Measurements from ENCODE around the gene IL1A. TPM values are rescaled to one million over a fixed set of nuclear protein-coding genes. Genes with fewer than 3 reads are reported as not detected.
"Not testable (repeated sequence)": the region's sequence is repeated elsewhere in the genome, so short reads cannot be mapped to it uniquely, and the experiment has no call there.

IL1A gene, protein sequence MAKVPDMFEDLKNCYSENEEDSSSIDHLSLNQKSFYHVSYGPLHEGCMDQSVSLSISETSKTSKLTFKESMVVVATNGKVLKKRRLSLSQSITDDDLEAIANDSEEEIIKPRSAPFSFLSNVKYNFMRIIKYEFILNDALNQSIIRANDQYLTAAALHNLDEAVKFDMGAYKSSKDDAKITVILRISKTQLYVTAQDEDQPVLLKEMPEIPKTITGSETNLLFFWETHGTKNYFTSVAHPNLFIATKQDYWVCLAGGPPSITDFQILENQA
- 1 to 10 TPM in 1 of 2 donors, under 1 TPM in 1; 0.49 to 2.0 TPM for total RNA-seq

DNA sequence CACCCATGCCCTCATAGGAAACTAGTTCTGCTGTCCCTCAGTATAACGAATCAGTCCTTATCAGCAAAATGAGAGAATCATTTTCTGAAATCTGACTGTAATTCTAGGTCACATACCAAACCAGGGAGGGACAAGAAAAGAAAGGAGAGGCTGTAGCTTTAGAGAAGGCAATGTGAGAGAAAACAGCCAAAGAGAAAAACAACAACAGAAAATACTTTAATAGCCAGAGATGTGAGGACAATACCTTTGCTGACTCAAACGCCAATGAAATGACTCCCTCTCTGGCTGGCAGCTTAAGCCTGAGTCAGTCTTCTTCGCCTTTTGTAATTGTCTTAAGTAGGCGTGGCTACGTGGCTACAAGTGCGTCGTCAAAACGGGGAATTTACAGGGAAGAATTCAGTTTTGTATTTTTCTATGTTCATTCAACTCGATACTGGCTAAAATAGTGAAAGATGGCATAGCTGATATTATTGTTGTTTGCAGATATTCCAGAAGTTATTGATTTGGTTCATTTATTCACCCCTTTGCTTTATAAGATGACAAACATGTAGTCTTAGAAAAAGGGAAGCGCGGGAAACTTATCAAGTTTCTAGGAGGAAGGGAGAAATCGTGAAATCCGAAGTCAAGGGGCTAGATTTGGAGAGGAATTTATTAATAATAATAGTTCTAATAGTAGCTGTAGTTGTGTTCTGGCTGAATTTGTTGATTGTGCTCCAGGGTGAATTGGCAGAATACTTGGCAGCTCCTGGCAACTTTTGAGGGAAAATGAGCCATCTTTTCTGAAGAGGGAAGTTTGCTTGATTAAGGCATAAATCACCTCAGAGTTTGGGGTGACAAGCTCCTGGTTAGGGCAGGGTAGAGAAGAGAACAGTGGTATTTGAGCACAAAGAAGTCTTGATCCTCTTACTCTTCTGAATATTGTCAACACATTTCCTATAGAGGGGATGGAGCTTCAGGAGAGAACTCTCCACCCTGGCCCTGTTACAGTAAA, at the start of gene IL1A:
IL1A (minus strand) TSS at position 295 of the 991 bp plus-strand sequence. CDS start 723 bp downstream, outside the sequence.
- no peak for DNase-seq (ENCODE audit: low spot score in 2 of 2)
- no peak within 1 kb of the TSS for H3K27ac Mint-ChIP-seq
- H3K9me3 Mint-ChIP-seq = no peaks in the 10 kb centered on the region
- no peaks in the 10 kb centered on the region for H3K36me3 Mint-ChIP-seq
- ATAC-seq = peak; percentile 39 to 40

DNA sequence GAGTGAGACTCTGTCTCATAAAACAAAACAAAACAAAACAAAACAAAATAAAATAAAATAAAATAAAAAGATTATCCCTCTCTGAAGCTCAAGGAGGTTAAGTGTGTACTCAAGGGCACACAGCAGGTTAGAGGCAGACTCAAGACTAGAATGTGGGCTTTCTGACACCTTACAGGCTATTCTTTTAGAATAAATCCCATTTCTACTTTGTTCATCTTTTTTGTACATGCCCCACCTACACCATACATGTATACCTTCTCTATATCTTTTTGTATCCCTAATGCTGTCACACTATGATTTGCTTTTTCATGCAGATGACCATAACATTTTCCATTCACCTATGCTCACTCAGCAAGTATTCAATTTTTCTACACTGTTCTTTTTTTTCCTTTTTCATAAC, 49.7 kb upstream of the IL1A start:
- Mint-ChIP-seq H3K9me3 (no peaks in the 10 kb centered on the region), H3K27ac (no peak overlapping the region), H3K36me3 (no peaks in the 10 kb centered on the region)
- no peak for ATAC-seq
- DNase-seq (ENCODE audit: low spot score in 2 of 2) = no peak

DNA sequence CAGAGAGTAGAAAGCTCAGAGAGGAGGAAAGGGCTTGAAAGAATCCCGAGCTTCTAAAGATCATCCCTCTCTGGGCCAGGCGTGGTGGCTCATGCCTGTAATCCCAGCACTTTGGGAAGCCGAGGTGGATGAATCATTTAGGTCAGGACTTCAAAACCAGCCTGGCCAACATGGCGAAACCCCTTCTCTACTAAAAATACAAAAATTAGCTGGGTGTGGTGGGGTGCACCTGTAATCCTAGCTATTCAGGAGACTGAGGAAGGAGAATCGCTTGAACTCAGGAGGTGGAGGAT, 49.3 kb upstream of the IL1A start:
- not testable (repeated sequence) for H3K27ac Mint-ChIP-seq; ATAC-seq; H3K36me3 Mint-ChIP-seq; H3K9me3 Mint-ChIP-seq; DNase-seq (ENCODE audit: low spot score in 2 of 2)

DNA sequence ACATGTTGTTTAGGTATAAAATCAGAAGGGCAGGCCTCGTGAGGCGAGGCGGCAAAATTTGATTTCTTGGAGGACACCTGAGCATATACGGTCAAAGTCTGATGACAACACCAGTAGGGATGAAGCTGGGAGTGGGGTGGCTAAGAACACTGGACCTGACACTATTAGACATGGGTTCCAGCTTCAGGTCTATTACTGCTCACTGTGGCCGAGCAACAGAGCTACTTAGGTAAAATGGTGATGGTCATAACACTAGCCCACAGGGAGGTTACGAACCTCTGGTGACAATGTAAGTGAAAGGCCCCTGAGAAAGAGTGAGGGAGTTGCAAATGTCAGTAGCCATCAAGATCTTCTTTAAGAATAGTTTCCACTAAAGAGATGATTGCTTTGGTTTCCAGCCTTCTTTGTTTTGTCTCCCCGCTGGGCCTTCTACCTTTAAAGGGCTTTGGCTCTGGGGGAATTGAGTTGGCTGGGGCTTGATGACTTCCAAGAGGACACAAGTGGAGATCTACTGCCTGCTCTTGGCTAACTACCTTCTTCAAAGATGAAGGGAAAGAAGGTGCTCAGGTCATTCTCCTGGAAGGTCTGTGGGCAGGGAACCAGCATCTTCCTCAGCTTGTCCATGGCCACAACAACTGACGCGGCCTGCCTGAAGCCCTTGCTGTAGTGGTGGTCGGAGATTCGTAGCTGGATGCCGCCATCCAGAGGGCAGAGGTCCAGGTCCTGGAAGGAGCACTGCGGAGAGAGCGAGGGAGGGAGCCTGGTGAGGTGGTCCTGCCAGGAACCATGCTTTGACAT, 48.7 kb upstream of the IL1A start:
- no peaks in the 10 kb centered on the region for H3K36me3 Mint-ChIP-seq
- no peaks in the 10 kb centered on the region for H3K9me3 Mint-ChIP-seq
- DNase-seq (ENCODE audit: low spot score in 2 of 2) (no peak), ATAC-seq (no peak)
- no peak overlapping the region for H3K27ac Mint-ChIP-seq

DNA sequence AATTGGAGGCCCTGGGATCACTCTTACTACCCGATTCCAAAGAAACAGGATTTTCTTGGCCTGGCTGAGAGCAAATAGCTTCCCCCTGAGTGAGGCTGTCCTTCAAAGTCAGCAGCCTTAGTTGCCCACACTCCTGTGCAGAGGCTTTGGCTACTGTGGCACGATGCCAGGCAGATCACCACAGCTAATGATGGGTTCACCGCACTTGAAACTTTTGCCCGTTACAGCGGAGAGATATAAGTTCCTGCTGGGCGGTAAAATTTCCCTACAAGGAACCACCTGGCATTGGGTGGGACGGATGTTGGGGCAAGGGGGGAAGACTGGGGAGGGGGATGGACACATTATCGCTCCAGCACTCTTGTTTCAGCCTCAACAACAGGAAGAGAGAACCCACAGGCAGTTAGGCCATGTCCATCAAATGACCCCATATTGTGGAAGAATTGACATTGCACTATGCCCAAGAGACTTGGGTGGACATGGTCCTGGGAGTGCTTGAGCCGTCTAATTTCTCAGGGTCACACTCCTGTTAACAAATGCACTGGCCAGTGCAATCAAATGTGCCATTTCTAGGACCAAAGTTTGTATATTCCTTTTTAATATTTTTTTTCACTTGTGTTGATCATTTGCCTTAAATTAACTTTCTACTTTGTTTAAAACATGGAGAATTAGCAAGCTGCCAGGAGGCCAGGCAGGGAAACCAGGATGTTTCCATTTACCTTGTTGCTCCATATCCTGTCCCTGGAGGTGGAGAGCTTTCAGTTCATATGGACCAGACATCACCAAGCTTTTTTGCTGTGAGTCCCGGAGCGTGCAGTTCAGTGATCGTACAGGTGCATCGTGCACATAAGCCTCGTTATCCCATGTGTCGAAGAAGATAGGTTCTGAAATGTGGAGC, 47.9 kb upstream of the IL1A start:
- H3K9me3 Mint-ChIP-seq = no peaks in the 10 kb centered on the region
- DNase-seq (ENCODE audit: low spot score in 2 of 2) = no peak
- H3K27ac Mint-ChIP-seq = no peak overlapping the region
- H3K36me3 Mint-ChIP-seq = no peaks in the 10 kb centered on the region
- ATAC-seq = no peak

DNA sequence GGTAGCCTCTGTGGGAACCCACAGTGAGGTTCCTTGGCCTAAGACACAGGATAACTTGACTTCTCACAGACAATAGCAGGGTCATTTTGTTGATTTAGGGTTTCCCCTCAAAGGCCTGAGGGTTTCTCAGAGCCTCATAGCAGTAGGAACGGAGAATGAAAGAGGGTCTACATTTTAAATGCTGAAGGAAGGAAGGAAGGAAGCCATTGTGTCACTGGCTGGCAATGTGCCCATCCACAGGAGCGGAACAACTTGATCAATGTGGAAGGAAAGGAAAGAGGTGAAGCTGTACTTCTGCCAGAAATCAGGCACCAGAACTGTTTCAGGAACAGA, 47.2 kb upstream of the IL1A start:
- H3K9me3 Mint-ChIP-seq = no peaks in the 10 kb centered on the region
- ATAC-seq (no peak), DNase-seq (ENCODE audit: low spot score in 2 of 2) (no peak)
- no peak overlapping the region for H3K27ac Mint-ChIP-seq
- H3K36me3 Mint-ChIP-seq = no peaks in the 10 kb centered on the region

DNA sequence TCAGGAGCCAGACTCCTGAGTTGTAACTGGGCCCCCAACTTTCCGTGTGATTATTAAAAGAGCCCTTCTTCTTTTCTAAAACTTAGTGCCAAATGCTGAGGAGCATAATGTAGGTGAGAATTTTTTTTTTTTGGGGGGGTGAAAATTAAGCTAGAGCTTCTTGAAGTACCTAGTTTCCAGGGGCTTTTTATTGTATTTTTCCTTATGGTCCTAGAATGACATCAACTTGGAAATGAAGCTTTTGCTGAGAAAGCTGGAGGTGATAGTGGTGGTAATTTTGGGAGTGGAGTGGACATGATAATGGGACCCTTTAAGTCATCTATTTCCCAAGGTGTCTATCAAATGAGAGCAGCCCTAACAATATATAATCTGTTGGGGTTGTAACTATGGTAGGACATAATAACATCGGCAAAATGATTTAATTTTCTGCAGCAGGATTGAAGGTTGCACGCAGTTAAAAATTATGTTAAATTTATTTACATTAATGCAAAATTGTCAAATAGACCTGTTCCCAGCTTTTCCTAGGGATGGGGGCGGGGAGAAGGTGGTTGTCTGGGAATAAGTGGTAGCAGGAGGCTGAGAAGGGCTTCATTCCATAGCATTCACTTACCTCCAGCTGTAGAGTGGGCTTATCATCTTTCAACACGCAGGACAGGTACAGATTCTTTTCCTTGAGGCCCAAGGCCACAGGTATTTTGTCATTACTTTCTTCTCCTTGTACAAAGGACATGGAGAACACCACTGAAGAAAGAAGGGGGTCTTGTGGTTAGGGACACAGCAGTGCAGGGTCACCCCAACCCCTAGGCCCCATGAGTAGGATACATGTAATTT, 46.6 kb upstream of the IL1A start:
- ATAC-seq = no peak
- Mint-ChIP-seq H3K27ac (no peak overlapping the region), H3K36me3 (no peaks in the 10 kb centered on the region), H3K9me3 (no peaks in the 10 kb centered on the region)
- DNase-seq (ENCODE audit: low spot score in 2 of 2) = no peak

DNA sequence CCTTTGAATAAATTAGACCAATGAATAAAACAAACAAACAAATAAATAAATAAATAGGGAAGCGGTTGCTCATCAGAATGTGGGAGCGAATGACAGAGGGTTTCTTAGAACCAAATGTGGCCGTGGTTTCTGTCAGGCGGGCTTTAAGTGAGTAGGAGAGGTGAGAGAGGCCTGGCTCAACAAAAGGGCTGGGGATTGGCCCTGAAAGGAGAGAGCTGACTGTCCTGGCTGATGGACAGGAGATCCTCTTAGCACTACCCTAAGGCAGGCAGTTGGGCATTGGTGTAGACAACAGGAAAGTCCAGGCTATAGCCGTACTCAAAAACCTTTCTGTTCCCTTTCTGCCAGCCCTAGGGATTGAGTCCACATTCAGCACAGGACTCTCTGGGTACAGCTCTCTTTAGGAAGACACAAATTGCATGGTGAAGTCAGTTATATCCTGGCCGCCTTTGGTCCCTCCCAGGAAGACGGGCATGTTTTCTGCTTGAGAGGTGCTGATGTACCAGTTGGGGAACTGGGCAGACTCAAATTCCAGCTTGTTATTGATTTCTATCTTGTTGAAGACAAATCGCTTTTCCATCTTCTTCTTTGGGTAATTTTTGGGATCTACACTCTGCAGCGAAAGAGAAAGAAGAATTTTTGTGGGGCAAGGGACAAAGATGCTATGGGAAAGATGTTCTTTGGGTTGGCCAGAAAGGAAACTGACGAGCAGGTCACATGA, 45.8 kb upstream of the IL1A start:
- Mint-ChIP-seq H3K27ac (no peak overlapping the region), H3K36me3 (no peaks in the 10 kb centered on the region), H3K9me3 (no peaks in the 10 kb centered on the region)
- DNase-seq (ENCODE audit: low spot score in 2 of 2) (no peak), ATAC-seq (no peak)

DNA sequence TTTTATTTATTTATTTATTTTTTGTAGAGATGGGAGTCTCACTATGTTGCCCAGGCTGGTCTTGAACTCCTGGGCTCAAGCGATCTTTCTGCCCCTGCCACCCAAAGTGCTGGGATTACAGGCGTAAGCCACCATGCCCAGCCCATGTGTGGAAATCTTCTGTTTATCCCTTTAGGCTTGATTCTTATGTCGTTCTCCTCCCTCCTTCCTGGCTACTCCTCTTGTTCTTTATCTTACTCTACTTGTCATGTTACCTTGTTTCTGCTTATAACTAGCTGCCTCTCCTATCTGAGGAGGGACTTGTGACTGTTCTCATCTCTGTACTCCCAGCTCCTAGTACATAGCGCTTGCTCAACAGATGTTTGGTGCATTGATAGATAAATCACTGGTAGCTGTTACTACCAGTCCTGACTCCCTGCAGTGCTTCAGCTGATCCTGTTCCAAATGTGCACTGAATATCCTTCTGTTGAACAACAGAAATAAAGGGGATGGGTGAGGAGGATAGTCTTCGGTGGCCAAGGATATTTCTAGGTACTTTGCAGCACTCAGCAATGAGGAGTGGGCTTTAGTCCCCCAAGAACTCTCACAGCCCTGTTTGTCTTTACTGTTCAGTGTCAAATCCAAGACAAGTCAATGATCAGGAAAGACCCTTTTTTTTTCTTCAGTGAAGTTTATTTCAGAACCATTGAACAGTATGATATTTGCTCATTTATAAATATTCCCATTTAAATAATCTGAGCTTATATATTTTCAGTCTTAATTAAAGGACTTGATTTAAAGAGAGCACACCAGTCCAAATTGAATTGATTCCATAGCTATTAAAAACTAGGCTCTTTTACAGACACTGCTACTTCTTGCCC, 45.0 kb upstream of the IL1A start:
- no peak for DNase-seq (ENCODE audit: low spot score in 2 of 2)
- Mint-ChIP-seq H3K9me3 (no peaks in the 10 kb centered on the region), H3K27ac (no peak overlapping the region), H3K36me3 (no peaks in the 10 kb centered on the region)
- no peak for ATAC-seq

DNA sequence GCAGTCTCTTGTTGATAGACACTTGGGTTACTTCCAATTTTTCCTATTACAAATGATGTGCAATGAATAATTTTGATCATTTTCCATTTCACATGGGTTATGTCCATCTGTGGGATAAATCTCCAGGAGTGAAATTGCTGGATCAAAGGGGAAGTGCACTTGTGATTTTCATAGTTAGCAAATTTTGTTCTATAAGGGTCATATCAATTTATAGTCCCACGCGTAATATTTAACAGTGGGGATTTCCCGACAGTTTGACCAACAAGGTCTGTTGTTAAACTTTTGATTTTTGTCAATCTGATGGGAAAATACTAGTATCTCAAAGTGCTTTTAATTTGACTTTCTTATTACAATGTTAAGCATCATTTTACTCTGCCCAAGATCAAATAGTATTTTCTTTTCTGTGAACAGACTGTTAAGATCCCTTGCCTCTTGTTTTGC, 44.0 kb upstream of the IL1A start:
- Mint-ChIP-seq H3K9me3 (no peaks in the 10 kb centered on the region), H3K27ac (no peak overlapping the region), H3K36me3 (no peaks in the 10 kb centered on the region)
- DNase-seq (ENCODE audit: low spot score in 2 of 2) (no peak), ATAC-seq (no peak)

DNA sequence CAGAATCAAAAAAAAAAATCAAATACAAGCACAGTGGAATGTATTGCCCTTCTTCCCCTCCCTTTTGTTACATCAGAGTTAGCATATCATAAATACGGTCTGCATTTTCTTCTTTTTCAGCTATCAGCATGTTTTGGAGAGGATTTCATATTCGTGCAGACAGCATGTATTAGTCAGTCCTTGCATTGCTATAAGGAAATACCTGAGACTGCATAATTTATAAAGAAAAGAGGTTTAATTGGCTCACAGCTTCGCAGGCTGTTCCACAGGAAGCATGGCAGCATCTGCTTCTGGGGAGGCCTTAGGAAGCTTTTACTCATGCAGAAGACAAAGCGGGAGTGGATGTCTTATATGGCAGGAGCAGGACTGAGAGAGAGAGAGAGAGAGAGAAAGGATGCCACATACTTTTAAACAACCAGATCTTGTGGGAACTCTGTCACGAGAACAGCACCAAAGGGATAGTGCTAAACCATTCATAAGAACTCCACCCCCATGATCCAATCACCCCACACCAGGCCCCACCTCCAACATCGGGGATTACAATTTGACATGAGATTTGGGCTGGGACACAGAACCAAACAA, 43.4 kb upstream of the IL1A start:
- ATAC-seq (no peak), DNase-seq (ENCODE audit: low spot score in 2 of 2) (no peak)
- Mint-ChIP-seq H3K9me3 (no peaks in the 10 kb centered on the region), H3K36me3 (no peaks in the 10 kb centered on the region), H3K27ac (no peak overlapping the region)

DNA sequence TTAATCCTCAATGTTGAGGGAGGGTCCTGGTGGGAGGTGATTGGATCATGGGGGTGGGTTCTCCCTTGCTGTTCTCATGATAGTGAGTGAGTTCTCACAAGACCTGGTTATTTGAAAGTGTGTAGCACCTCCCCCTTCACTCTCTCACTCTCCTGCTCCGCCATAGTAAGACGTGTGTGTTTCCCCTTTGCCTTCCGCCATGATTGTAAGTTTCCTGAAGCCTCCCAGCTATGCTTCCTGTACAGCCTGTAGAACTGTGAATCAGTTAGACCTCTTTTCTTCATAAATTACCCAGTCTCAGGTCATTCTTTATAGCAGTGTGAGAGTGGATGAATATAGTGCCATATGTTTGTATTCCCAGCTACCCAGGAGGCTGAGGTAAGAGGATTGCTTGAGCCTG, 42.7 kb upstream of the IL1A start:
- no peak for DNase-seq (ENCODE audit: low spot score in 2 of 2)
- ATAC-seq = no peak
- Mint-ChIP-seq H3K9me3 (no peaks in the 10 kb centered on the region), H3K27ac (no peak overlapping the region), H3K36me3 (no peaks in the 10 kb centered on the region)

DNA sequence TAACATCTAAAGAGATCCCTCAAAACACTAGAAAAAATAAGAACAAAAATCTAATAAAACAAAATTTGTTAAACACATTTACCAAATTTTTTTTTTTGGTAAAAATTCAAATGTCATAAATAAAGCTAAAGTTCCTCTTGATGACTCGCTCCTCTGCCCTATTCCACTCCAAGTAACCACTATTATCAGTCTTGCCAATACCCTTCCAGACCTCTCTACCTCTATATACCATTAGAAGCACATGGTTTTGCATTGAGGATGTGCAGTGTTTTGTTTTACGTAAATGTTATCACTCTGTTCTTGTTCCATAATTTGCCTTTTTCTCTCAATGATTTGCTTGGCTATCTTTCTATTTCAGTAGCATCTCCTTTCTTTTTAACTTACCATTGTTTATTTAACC, 41.4 kb upstream of the IL1A start:
- no peak for DNase-seq (ENCODE audit: low spot score in 2 of 2)
- no peaks in the 10 kb centered on the region for H3K9me3 Mint-ChIP-seq
- no peak overlapping the region for H3K27ac Mint-ChIP-seq
- no peak for ATAC-seq
- H3K36me3 Mint-ChIP-seq = no peaks in the 10 kb centered on the region

DNA sequence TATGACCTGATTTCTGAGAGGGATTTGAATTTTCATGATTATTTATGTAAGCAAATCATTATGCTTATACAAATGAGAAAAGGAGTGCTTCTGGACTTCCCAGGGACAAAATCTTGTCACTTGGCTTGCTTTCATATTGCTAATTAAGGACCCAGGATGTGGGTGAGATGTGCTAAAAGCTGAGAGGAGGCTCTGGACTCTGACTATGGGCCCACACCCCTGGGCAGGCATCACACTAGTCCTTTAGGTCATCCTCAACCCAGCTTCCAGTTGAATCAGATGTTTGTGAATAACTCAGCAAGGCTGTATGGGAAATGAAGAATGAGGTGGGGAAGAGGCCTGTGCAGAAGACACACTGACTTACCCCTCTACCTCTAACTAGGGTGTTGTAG, 40.4 kb upstream of the IL1A start:
- no peak for ATAC-seq
- H3K27ac Mint-ChIP-seq = peak overlapping the region in 1 of 2 donors; percentile 22
- DNase-seq (ENCODE audit: low spot score in 2 of 2) = no peak

More for the DNA sequence above, 40.4 kb upstream of the IL1A start:
- H3K36me3 Mint-ChIP-seq = no peaks in the 10 kb centered on the region
- H3K9me3 Mint-ChIP-seq = no peaks in the 10 kb centered on the region
